NCI-H69 (cell line): Measurements from ENCODE around the gene MARK4.

Source experiments
- DNase-seq: peaks from one replicate; lab custom pipeline; 2025; lab: John Stamatoyannopoulos, UW

Gene MARK4

DNA sequence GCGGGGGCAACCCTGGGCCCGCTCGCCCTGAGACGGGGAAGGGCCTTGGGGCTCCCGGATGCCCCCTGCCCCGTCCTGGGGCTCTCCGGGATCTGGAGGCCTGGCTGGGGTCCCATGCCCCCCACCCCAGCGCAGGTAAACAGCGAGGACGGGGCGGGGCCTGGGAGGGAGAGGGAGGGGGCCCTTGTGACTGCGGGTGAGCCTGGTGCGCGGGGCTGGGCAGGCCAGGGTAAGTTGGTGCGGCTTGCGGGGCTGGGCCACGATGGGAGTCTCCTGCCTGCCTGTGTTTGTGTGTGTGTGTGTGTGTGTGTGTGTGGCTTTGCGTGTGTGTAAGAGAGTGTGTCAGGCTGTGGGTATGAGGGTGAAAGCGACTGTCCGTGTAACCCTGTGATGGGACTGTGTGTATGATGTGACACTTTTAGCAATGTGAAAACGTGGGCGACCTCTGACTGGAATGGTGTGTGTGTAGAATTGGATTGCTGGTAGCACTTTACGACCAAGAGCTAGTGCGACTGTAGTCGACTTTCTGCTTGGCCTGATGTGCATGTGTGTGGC, 89.9 kb downstream of the MARK4 start:
- DNase-seq = peak; percentile 60

DNA sequence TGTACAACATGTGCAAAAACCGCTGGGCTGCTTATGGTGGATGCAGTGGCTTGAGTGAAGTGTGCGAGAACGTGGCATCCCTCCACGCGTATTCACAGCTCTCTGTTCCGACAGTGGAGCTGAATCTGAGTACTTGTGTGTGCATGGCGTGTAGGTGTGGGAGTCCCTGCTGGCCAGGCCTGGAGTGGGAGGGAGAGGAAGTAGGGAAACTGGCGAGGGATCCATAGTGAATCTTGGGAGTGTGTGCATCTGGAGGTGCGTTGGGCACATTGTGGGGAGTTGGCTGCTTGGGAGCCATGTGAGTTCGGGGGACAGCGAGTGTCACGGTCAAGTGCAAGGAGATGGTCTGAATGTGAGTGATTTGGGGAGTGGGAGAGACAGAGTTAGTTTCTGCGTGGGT, 91.8 kb downstream of the MARK4 start:
- no peak for DNase-seq

GRCh38 chr19:45344621-45345505, 93.8 kb downstream of the MARK4 start:
- DNase-seq = no peak

DNA sequence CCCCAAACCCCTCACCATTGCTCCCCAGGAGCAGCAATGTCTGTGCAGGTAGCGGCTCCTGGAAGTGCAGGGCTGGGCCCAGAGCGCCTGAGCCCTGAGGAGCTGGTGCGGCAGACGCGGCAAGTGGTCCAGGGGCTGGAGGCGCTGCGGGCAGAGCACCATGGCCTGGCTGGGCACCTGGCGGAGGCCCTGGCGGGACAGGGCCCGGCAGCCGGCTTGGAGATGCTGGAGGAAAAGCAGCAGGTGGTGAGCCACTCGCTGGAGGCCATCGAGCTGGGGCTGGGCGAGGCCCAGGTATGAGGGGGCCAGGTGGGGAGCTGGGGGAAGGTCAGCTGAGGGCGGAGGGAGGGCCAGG, 94.4 kb downstream of the MARK4 start:
- DNase-seq = no peak

DNA sequence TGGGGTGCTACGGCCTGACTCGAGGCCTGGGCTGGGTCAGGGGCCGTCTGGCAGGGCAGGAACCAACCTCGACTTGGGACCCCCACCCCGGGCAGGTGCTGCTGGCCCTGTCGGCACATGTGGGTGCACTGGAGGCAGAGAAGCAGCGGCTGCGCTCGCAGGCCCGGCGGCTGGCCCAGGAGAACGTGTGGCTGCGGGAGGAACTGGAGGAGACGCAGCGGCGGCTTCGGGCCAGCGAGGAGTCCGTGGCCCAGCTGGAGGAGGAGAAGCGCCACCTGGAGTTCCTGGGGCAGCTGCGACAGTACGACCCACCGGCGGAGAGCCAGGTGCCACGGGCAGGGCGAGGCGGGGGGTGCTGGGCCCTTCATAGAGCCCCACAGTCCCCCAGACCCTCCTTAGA, 95.4 kb downstream of the MARK4 start:
- DNase-seq = peak; percentile 24

- no peak for DNase-seq
These were observed 96.7 kb downstream of the MARK4 start for GRCh38 chr19:45347570-45348366.

DNA sequence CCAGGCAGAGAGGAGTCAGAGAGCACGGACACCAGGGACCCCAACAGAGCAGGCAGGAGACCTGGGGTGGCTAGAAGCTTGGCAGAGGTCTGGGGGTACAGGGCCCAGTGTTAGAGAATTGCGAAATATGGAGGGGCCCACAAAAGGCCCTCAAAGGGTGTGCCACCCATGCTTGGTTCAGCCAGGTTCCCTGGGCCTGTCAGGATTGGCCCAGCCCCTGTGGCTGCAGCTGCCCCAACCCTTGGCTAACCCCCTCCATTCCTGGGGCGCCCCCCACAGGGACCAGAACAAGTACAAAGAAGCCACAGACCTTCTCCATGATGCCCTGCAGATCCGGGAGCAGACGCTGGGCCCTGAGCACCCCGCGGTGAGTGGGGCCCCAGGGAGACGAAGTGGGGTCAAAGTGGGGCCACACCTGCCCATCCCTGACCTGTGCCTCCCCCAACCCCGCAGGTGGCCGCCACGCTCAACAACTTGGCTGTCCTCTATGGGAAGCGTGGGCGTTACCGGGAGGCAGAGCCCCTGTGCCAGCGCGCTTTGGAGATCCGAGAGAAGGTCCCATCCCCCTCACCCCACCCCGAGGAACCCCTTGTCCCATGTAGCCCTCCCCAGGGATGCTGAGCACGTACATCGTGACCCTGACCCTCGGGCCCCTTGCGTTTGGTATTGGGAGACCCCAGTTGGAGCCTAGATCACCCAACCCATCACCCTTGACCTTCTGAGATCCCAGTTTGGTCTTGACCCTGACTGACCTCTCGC, 97.5 kb downstream of the MARK4 start:
- DNase-seq = no peak

GRCh38 chr19:45349126-45349415, 98.0 kb downstream of the MARK4 start:
- DNase-seq = no peak

GRCh38 chr19:45349430-45349941, 98.4 kb downstream of the MARK4 start:
- no peak for DNase-seq

- DNase-seq = no peak
These were observed 99.5 kb downstream of the MARK4 start for GRCh38 chr19:45350477-45351058.

DNA sequence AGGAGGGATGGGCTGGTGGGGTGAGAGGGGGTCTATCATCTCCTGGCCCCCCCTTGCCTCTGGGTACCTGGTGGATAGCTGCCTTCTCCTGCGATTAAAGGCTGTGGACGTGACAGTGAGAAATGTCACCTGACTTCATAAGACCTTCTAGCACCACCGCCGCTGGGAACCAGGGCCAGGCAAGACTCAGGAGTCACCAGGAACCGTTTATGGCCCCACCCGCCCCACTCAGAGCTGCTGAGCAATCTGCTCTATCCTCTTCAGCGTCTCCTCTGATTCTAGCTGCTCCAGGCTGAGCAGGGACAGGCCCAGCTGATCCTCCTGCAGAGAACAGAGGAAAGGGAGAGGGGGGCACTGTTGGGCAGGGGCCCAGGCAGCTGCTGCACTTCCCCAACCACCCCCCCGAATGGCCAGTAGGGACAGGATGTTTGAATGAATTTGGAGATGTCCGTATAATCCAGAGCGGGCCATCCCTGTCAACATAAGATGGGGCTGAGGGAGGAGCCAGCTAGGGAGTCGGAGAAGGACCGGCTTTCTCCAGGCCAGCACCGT, 100.4 kb downstream of the MARK4 start:
- no peak for DNase-seq

GRCh38 chr19:45352062-45352461, 101.0 kb downstream of the MARK4 start:
- no peak for DNase-seq

DNA sequence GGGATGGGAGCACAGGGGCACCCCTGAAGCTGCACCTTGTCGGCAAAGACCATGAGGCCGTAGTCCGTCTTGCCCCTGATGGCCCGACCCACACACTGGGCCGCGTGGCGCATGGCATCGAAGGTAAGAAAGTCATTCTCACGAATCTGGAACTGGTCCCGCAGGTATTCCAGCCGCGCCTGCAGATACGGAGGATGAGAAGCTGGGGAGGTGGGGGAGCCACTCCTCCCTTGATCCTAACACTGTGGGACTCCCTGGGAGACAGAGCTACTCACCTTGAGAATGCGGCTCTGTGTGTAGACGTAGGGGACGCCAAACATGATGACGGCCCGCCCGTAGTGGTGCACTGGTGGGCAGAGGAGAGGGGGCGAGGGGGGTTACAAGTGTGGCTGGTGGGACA, 101.4 kb downstream of the MARK4 start:
- DNase-seq = no peak

- no peak for DNase-seq
These were observed 102.1 kb downstream of the MARK4 start for GRCh38 chr19:45352914-45353796.

GRCh38 chr19:45354241-45354842, 103.3 kb downstream of the MARK4 start:
- no peak for DNase-seq
